GM12878 (cell line): Measurements from ENCODE around the gene TMEM263. TPM values are rescaled to one million over a fixed set of nuclear protein-coding genes. Genes with fewer than 3 reads are reported as not detected.

Source experiments
- BMI1 ChIP-seq: fragments of 450-650 bp; IDR thresholded peaks from 2 replicates; pipeline ENCODE4 v1.6.1; 2016; ENCODE audit warnings: mild to moderate bottlenecking, moderate library complexity, borderline replicate concordance
- CEBPB ChIP-seq, 2 experiments: fragments of 150-350 bp in 1 of 2; IDR thresholded peaks; 2 replicates each; pipeline ENCODE4 v1.6.1; 2012 to 2014; ENCODE audit warnings: low read depth in 2 of 2, low read length in 2 of 2, borderline replicate concordance in 1 of 2, inconsistent platforms in 1 of 2
- CREM ChIP-seq: IDR thresholded peaks from 2 replicates; pipeline ENCODE4 v1.6.1; 2014; ENCODE audit warnings: antibody characterized with exemption, low read depth
- EZH2 ChIP-seq: IDR thresholded peaks from 2 replicates; pipeline ENCODE4 v1.6.1; 2012; ENCODE audit warnings: low read depth, mild to moderate bottlenecking, control low read depth, inconsistent platforms, low read length, borderline replicate concordance; ENCODE audit not compliant: control insufficient read depth
- GABPA ChIP-seq: IDR thresholded peaks from 2 replicates; pipeline ENCODE4 v1.6.1; 2014; ENCODE audit warnings: antibody characterized with exemption, low read depth, mild to moderate bottlenecking, inconsistent platforms
- LARP7 ChIP-seq: fragments of 450-650 bp; IDR thresholded peaks from 2 replicates; pipeline ENCODE4 v1.6.1; 2017; ENCODE audit warnings: mild to moderate bottlenecking
- NFXL1 ChIP-seq: fragments of 450-650 bp; IDR thresholded peaks from 2 replicates; pipeline ENCODE4 v1.6.1; 2017; ENCODE audit warnings: antibody characterized with exemption, mild to moderate bottlenecking, borderline replicate concordance
- RFX5 ChIP-seq: IDR thresholded peaks from 2 replicates; pipeline ENCODE4 v1.6.1; 2011; ENCODE audit warnings: low read depth, low read length, improper control_type of control experiment
- STAT3 ChIP-seq: IDR thresholded peaks from 2 replicates; pipeline ENCODE4 v1.6.1; 2011; ENCODE audit warnings: low read depth, low read length, improper control_type of control experiment
- polyA plus RNA-seq, 11 experiments: library from polyadenylated mRNA; depleted of rRNA in 4 of 11; unstranded in 6 of 11; stranded (reverse) in 5 of 11; fragments of >200 nt; fragmentation: Nextera tagmentation in 4 of 11; fragmentation: Illumina TruSeq in 1 of 11; extraction: Ambion mirVana in 4 of 11; extraction: Trizol in 1 of 11; gene quantifications; 1 replicate in 1 of 11; 2 replicates in 10 of 11; pipeline versions ENCODE4 v1.2.1 to v1.2.3, GENCODE V29; 2011 to 2016; ENCODE audit warnings: inconsistent platforms in 2 of 11, missing spikeins in 2 of 11, low read depth in 1 of 11
- total RNA-seq, 4 experiments: library from RNA; depleted of rRNA in 3 of 4; stranded (reverse); fragments of >200 nt in 3 of 4; fragmentation: Illumina TruSeq in 1 of 4; extraction: Trizol in 1 of 4; gene quantifications; 2 replicates each; pipeline versions ENCODE4 v1.2.1 to v1.2.3, GENCODE V29; 2013 to 2021
- TF ChIP-seq, protein P1 (sequence below): IDR thresholded peaks from 2 replicates; pipeline ENCODE4 v1.6.1; 2012; ENCODE audit warnings: low read depth, low read length, improper control_type of control experiment
- TF ChIP-seq, protein P2 (sequence below): fragments of 450-650 bp; IDR thresholded peaks from 2 replicates; pipeline ENCODE4 v1.6.1; 2018; ENCODE audit warnings: borderline replicate concordance, mild to moderate bottlenecking; ENCODE audit not compliant: partially characterized antibody

Gene TMEM263
- total and polyA plus RNA-seq, 10 of the 15 experiments (the other 5 are each of a cell fraction or from before 2014, with no cell fraction given) = 15.4 to 41.3 (median 27.6) TPM

DNA sequence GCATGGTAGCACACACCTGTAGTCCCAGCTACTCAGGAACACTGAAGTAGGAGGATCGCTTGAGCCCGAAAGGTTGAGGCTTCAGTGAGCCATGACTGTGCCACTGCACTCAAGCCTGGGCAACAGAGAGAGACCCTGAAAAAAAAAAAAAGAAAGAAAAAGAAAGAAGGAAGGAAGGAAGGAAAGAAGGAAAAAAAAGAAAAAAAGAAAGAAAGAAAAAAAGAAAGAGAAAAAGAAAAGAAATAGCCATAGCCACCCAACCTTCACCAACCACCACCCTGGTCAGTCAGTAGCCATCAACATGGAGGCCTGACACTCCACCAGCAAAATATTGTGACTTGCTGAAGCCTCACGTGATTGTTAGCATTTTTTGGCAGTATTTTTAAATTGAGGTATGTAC is 21.4 kb upstream of the TMEM263 start (continued):
- TF ChIP-seq CEBPB (IDR thresholded peaks at IDR 0.05; ENCODE audit: borderline replicate concordance in 1 of 2, low read depth in 2 of 2, low read length in 2 of 2) (no peak), GABPA (no peak), RFX5 (no peak), LARP7 (no peak), CREM (no peak), BMI1 (no peak), EZH2 (no peak), NFXL1 (no peak), STAT3 (no peak)
- TF ChIP-seq, protein P1, sequence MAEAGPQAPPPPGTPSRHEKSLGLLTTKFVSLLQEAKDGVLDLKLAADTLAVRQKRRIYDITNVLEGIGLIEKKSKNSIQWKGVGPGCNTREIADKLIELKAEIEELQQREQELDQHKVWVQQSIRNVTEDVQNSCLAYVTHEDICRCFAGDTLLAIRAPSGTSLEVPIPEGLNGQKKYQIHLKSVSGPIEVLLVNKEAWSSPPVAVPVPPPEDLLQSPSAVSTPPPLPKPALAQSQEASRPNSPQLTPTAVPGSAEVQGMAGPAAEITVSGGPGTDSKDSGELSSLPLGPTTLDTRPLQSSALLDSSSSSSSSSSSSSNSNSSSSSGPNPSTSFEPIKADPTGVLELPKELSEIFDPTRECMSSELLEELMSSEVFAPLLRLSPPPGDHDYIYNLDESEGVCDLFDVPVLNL = no peak
- TF ChIP-seq, protein P2, sequence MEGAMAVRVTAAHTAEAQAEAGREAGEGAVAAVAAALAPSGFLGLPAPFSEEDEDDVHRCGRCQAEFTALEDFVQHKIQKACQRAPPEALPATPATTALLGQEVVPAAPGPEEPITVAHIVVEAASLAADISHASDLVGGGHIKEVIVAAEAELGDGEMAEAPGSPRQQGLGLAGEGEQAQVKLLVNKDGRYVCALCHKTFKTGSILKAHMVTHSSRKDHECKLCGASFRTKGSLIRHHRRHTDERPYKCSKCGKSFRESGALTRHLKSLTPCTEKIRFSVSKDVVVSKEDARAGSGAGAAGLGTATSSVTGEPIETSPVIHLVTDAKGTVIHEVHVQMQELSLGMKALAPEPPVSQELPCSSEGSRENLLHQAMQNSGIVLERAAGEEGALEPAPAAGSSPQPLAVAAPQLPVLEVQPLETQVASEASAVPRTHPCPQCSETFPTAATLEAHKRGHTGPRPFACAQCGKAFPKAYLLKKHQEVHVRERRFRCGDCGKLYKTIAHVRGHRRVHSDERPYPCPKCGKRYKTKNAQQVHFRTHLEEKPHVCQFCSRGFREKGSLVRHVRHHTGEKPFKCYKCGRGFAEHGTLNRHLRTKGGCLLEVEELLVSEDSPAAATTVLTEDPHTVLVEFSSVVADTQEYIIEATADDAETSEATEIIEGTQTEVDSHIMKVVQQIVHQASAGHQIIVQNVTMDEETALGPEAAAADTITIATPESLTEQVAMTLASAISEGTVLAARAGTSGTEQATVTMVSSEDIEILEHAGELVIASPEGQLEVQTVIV = no peak
